MV-4-11 (cell line): ENCODE results near the gene CDK4.
A peak's percentile ranks its signal among the peaks of the same experiment; 100 is the strongest.

Experiments
- DNase-seq: peaks from one replicate; lab custom pipeline; 2025; lab: John Stamatoyannopoulos, UW

Gene CDK4

DNA sequence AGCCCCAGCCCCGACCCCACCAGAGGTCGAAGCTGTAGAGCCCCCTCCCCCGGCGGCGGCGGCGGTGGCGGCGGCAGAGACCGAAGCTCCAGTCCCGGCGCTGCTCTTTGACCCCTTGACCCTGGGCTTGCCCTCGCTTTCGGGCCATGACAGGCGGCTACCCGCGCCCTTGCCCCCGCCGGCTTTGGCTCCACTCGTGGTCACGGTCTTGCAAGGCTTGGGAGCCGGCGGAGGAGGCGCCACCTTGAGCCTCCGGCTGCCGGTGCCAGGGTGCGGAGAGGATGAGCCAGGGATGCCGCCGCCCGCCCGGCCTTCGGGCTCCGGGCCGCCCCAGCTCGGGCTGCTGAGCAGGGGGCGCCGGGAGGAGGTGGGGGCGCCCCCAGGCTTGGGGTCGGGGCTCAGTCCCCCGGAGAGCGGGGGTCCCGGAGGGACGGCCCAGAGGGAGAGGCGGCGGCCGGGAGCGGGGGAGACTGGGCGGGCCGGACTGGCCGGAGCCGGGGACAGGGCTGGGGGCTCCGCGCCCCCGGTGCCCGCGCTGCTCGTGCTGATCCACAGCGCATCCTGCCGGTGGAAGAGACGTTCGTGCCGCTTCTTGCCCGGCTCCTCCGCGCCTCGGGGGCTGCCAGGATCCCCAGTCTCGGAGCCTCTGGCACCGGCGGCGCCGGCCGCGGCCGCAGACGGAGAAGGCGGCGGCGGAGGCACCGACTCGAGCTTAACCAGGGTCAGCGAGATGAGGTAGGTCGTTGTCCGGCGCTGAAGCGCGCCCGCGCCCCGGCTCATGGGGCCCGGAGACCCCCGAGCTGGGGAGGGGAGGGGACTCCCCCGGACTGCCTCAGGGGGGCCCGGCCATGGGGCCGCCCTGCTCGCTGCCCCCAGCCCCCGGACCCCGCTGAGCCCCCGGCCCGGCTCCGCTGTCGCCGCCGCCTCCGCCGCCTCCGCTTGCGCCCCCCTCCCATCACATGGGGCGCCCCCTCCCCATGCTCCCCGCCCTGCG is 14.3 kb downstream of the CDK4 start:
- DNase-seq = no peak

GRCh38 chr12:57736741-57737466 is 15.2 kb downstream of the CDK4 start:
- no peak for DNase-seq

- DNase-seq = no peak
These were observed 16.0 kb downstream of the CDK4 start for GRCh38 chr12:57735952-57736740.

GRCh38 chr12:57735198-57735855 is 16.8 kb downstream of the CDK4 start:
- no peak for DNase-seq

GRCh38 chr12:57734591-57734990 is 17.5 kb downstream of the CDK4 start:
- no peak for DNase-seq

GRCh38 chr12:57733928-57734327 is 18.2 kb downstream of the CDK4 start:
- no peak for DNase-seq

DNA sequence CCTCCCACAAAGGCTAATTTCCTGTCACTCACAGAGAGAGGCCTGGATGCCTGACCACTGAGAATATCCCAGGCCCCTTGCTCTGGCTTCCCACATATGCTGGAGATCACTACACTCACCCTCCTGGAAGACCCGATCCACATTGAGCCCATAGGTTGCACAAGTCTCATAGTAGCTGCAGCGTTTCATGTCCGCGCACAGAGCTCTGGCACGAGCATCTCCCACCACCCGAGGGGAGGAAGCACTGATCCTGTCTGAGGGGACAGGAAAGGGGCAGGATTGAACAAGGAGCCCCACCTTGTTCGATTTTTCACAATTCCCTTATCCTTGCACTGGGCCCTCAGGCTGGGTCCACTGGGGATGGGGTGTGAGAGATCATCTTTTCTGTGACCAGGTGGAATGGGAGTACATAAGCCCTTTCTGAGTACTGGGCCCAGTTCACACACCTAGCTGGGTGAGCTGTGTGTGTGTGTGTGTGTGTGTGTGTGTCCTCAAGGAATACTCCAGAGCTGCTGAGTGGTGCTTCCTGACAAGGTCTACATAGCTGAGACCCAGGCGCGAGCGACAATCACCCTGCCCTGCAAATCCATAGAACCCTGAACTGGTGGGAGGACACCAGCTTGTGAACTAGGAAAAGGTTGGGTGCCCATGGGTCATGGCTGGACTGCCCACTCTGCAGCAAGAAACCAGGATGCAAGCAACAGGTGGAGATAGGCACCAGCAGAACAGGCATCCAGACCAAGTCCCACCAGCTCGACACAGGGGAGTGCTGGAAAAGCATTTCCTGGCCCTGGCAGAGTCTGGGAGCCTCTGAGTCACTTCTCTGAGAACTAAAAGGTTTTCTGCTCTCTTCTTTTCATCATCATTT is 19.1 kb downstream of the CDK4 start:
- no peak for DNase-seq

- DNase-seq = no peak
These were observed 19.8 kb downstream of the CDK4 start for GRCh38 chr12:57732270-57732669.

GRCh38 chr12:57731411-57732080 is 20.6 kb downstream of the CDK4 start:
- no peak for DNase-seq

- no peak for DNase-seq
These were observed 21.6 kb downstream of the CDK4 start for GRCh38 chr12:57730336-57731067.

DNA sequence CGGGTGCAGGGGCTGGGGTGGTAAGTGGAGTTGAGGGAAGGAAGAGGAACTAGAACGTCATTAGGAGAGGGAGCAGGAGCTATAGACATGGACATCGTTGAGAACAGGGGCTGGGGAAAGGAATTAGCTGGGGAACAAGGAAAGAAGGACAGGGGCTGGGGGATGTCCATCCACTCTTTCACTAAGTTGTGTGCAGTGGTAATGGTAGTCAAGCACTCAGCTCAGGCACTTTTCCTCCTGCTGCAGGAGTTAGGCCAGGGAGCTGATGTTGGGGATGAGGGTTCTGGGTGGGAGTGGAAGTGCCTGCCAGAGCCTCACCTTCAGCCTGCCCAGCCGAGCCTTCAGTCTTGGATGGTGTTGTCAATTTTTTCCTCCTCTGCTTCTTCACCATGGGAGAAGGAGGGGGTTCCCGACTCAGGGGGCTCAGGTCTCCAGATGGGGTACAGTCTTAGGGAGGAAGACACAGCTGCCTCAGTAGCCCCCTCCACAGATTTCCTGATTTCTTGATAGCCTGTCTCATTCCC is 22.7 kb downstream of the CDK4 start:
- no peak for DNase-seq

- no peak for DNase-seq
These were observed 24.2 kb downstream of the CDK4 start for GRCh38 chr12:57727758-57728395.

GRCh38 chr12:57726884-57727757 is 25.0 kb downstream of the CDK4 start:
- DNase-seq = no peak

GRCh38 chr12:57726151-57726883 is 25.8 kb downstream of the CDK4 start:
- no peak for DNase-seq

- no peak for DNase-seq
These were observed 26.3 kb downstream of the CDK4 start for GRCh38 chr12:57725851-57726150.

DNA sequence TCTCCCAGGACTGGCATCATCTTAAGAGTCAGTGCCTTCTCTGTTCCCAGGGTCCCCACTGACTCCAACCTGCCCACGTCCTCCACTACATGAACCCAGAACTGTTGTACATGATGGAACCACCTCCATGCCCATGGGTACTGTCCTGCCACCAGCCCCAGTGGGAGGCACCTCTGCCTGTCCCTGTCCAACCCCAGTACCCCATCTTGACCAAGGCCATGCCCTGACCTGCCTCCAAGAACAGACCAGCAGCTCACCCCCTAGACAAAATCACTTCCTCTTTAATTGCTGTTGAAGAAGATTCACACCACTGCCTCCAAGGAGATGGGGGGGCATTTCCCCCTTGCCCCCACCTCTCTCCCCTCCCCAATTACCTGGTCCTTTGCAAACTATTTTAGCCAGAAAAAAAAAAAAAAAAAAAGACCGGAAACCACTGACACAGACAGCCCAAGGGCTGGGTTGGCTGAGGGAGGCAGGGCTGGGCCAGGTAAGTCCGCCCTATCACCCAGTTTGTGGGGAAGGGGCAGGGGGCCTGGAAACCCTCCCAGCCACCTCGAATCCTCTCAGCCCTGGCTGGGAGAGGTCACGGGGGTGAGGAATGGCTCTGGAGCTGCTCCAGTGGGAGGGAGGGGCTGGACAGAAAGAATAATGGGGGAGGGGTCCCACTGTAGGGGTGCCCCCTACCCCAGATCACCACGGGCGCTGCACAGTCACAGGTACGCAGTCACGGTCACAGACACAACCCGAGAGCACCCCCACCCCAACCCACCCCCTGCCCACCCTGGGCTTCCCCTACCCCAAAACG is 27.0 kb downstream of the CDK4 start:
- DNase-seq = peak; percentile 3
